OCI-LY7 (cell line): ENCODE data around the gene SUPT20HL2. TPM values are rescaled to one million over a fixed set of nuclear protein-coding genes. Genes with fewer than 3 reads are reported as not detected.
"Not testable (repeated sequence)": the region's sequence is repeated elsewhere in the genome, so short reads cannot be mapped to it uniquely, and the experiment has no call there.

Experiments
- BruUV-seq: library from RNA; stranded (reverse); fragments of 400-500 nt; replicated peaks from 2 replicates; lab custom pipeline; 2021; lab: Mats Ljungman, UMichigan
- CTCF ChIA-PET: fragments of 300-600 bp; sonication (Branson Sonifier 250); formaldehyde crosslinking; loops from one replicate; lab custom pipeline; 2022; ENCODE audit warnings: antibody characterized with exemption; ENCODE audit not compliant: unreplicated experiment; lab: Charles Lee
- POLR2A ChIA-PET: fragments of 300-600 bp; sonication (Branson Sonifier 250); formaldehyde crosslinking; loops from one replicate; lab custom pipeline; 2022; ENCODE audit warnings: antibody characterized with exemption; lab: Charles Lee
- DNase-seq: peaks from one replicate; pipeline ENCODE4 v3.0.0-alpha.2; 2015; ENCODE audit warnings: low spot score
- H2AFZ ChIP-seq: fragments of 200-600 bp; sonication (generic), shearing (Covaris generic); 2 replicates; pipeline ENCODE4 v1.6.1; 2014; ENCODE audit warnings: mild to moderate bottlenecking, antibody characterized with exemption, low read length, moderate library complexity
- H3K27ac ChIP-seq: fragments of 200-600 bp; sonication (generic); 2 replicates; pipeline ENCODE4 v1.5.1; 2014; ENCODE audit warnings: mixed run types, low read depth, mild to moderate bottlenecking, moderate library complexity, low read length, inconsistent platforms; ENCODE audit not compliant: poor library complexity, severe bottlenecking
- H3K36me3 ChIP-seq: fragments of 200-600 bp; sonication (generic); 2 replicates; pipeline ENCODE4 v1.6.1; 2014; ENCODE audit warnings: mild to moderate bottlenecking, antibody characterized with exemption, low read length, moderate library complexity, mixed read lengths; ENCODE audit not compliant: insufficient read depth
- H3K4me1 ChIP-seq: fragments of 200-600 bp; sonication (generic); 2 replicates; pipeline ENCODE4 v1.5.1; 2014; ENCODE audit warnings: mild to moderate bottlenecking, low read length; ENCODE audit not compliant: insufficient read depth, poor library complexity, severe bottlenecking
- H3K4me2 ChIP-seq: fragments of 200-600 bp; sonication (generic); 2 replicates; pipeline ENCODE4 v1.6.1; 2014; ENCODE audit warnings: mild to moderate bottlenecking, low read length
- H3K4me3 ChIP-seq: fragments of 200-600 bp; sonication (generic); 2 replicates; pipeline ENCODE4 v1.5.1; 2014; ENCODE audit warnings: mild to moderate bottlenecking, low read depth, low read length; ENCODE audit not compliant: poor library complexity, severe bottlenecking
- H3K79me2 ChIP-seq: fragments of 200-600 bp; sonication (generic); 2 replicates; pipeline ENCODE4 v1.6.1; 2016; ENCODE audit warnings: low read depth, mild to moderate bottlenecking, low read length, moderate library complexity, mixed read lengths; ENCODE audit not compliant: insufficient read depth
- H3K9me2 ChIP-seq: fragments of 200-600 bp; sonication (generic); 2 replicates; pipeline ENCODE4 v1.6.1; 2016; ENCODE audit warnings: mild to moderate bottlenecking, low read length, mixed read lengths; ENCODE audit not compliant: insufficient read depth
- H3K9me3 ChIP-seq: fragments of 200-600 bp; sonication (generic); 2 replicates; pipeline ENCODE4 v1.6.1; 2014; ENCODE audit warnings: mild to moderate bottlenecking, mixed run types, low read length, mixed read lengths
- H4K20me1 ChIP-seq: fragments of 200-600 bp; sonication (generic); 2 replicates; pipeline ENCODE4 v1.6.1; 2014; ENCODE audit warnings: mild to moderate bottlenecking, antibody characterized with exemption, low read length, moderate library complexity, mixed read lengths; ENCODE audit not compliant: insufficient read depth
- EZH2phosphoT487 ChIP-seq: fragments of 200-600 bp; sonication (generic); IDR thresholded peaks from 2 replicates; pipeline ENCODE4 v1.6.1; 2018; ENCODE audit warnings: low read depth, borderline replicate concordance, mild to moderate bottlenecking, mixed run types, antibody characterized with exemption, low read length, moderate library complexity, mixed read lengths
- intact Hi-C: fragments of 100-400 bp; cut with micrococcal nuclease; formaldehyde crosslinking; loops from one replicate; pipeline ENCODE4 v1.10.0; 2022; ENCODE audit not compliant: unreplicated experiment
- total RNA-seq, 2 experiments: library from RNA; depleted of rRNA in 1 of 2; stranded (reverse); fragments of >200 nt in 1 of 2; shearing (Covaris generic) in 1 of 2; gene quantifications; 2 replicates each; pipeline ENCODE4 v1.2.3, GENCODE V29; 2014 to 2022
- TF ChIP-seq, protein P1 (sequence below): fragments of 200-600 bp; sonication (generic); conservative IDR thresholded peaks from 2 replicates; pipeline ENCODE4 v1.5.1; 2014; ENCODE audit warnings: mild to moderate bottlenecking, antibody characterized with exemption, low read length, moderate library complexity, mixed read lengths

Gene SUPT20HL2
- total RNA-seq, 2 experiments from 2014 or later: not detected

DNA sequence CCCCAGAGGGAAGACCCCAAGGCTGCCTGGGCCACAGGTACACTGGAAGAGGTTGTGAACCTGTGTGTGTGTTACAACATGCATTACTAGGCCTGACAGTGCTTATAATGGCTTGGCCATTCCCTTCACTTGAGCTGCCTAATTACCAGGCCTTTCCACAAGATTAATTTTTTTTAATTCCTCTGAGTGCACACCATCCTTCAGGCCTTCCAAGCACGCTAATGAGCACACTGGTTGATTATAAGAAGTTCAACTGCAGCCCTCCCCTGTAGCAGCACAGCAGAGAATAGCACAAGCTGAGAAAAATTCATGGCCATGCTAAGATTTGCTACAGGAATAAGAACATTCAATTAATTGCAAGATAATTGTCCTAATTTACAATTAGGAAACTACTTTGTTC is 2.2 kb upstream of the SUPT20HL2 start:
- BruUV-seq: no TSS peak
- H3K4me2 ChIP-seq: no peak overlapping the region
- CTCF ChIA-PET: no interaction called here
- H3K36me3 ChIP-seq: no peaks in the 10 kb centered on the region
- no peak overlapping the region for H3K4me3 ChIP-seq
- H3K4me1 ChIP-seq: no peaks in the 10 kb centered on the region
- TF ChIP-seq EZH2phosphoT487: no peak
- TF ChIP-seq, protein P1, sequence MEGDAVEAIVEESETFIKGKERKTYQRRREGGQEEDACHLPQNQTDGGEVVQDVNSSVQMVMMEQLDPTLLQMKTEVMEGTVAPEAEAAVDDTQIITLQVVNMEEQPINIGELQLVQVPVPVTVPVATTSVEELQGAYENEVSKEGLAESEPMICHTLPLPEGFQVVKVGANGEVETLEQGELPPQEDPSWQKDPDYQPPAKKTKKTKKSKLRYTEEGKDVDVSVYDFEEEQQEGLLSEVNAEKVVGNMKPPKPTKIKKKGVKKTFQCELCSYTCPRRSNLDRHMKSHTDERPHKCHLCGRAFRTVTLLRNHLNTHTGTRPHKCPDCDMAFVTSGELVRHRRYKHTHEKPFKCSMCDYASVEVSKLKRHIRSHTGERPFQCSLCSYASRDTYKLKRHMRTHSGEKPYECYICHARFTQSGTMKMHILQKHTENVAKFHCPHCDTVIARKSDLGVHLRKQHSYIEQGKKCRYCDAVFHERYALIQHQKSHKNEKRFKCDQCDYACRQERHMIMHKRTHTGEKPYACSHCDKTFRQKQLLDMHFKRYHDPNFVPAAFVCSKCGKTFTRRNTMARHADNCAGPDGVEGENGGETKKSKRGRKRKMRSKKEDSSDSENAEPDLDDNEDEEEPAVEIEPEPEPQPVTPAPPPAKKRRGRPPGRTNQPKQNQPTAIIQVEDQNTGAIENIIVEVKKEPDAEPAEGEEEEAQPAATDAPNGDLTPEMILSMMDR: no peak
- H4K20me1 ChIP-seq: no peaks in the 10 kb centered on the region
- H3K9me3 ChIP-seq: no peaks in the 10 kb centered on the region
- H3K9me2 ChIP-seq: no peaks in the 10 kb centered on the region
- POLR2A ChIA-PET: interaction anchor here (0.7 kb wide), 1 partner anchor 287 kb away, joined by 4 read pairs; no protein-coding TSS in a partner anchor
- H3K79me2 ChIP-seq: no peaks in the 10 kb centered on the region
- no peak overlapping the region for H3K27ac ChIP-seq
- no peak overlapping the region for H2AFZ ChIP-seq
- no peak for DNase-seq
- intact Hi-C loops: no loop called here

DNA sequence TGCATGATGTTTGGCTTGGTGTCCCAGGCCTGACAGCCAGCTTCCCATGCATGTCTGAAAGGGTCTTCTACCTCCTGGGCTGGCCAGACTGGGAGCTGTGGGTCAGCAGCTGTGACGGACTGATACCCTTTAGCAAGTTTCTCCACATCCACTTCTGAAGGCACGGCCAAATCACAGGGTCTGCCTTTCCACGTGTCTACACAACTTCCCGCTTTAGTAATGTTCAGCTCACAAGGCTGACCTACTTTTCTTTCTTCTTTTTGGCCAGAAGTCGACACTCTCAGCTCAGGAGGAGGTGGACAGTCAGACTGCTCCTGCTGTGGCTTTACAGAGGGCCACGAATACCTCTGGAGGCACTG is 1.6 kb downstream of the SUPT20HL2 start:
- intact Hi-C loops, DNase-seq, H3K4me3 ChIP-seq, H3K79me2 ChIP-seq, BruUV-seq, CTCF ChIA-PET, POLR2A ChIA-PET, H3K9me2 ChIP-seq, H3K4me1 ChIP-seq, H2AFZ ChIP-seq, H4K20me1 ChIP-seq, H3K27ac ChIP-seq, H3K4me2 ChIP-seq, H3K9me3 ChIP-seq, H3K36me3 ChIP-seq: not testable (repeated sequence)

DNA sequence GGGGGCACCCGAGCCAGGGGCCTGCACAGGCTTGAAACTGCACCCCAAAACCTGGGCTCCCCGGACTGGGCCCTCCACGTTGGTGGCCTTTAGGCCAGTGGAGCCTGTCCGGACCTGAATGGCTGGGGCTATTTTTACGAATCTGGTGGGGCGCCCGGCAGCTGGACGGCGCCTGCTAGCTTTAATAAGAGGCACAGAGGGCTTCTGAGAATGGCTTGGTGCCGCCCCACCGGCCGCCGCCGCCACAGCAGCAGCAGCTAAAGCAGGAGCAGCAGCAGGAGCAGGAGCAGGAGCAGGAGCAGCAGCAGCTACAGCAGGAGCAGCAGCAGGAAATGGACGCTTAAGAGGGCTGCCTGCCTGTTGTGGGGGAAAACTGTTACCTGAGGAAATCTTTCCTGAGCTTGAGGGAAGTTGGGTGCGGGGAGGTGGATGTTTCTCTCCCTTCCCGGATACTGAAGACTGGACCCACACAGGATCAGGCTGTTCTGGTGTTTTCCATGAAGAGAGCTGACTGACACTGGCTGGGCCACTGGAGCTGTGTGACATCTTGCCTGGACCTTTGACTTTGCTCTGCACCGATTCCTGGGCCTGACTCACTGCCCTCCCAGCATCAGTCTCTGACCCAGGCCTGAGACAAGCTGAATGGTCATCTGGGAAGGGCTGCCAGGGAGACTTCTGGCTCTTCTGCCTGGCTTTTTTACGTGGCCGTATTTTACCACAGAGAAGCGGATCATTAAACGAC is 2.2 kb downstream of the SUPT20HL2 start:
- H3K9me3 ChIP-seq, H3K79me2 ChIP-seq, H3K36me3 ChIP-seq, H3K4me3 ChIP-seq, H3K27ac ChIP-seq, BruUV-seq, H3K4me1 ChIP-seq, DNase-seq, H3K4me2 ChIP-seq, POLR2A ChIA-PET, CTCF ChIA-PET, H3K9me2 ChIP-seq, intact Hi-C loops, H2AFZ ChIP-seq, H4K20me1 ChIP-seq: not testable (repeated sequence)

DNA sequence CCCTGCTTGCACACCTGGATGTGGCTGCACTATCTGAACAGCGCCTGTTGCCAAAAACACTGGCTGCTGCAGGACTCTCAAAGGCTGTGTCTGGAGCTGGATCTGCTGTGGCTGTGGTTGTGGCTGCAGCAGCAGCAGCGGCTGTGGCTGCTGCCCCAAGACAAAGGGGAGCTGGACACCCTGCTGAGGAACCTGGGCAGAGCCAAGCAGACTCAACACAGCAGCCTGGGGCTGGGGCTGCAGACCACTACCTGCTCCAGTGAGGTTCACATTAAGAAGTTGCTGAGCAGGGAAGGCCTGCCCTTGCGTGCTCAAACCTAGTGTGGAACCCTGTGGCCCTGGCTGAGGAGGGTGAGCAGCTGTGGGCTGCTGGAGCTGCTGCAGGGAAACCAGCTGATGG is 3.0 kb downstream of the SUPT20HL2 start:
- H4K20me1 ChIP-seq, H2AFZ ChIP-seq, intact Hi-C loops, CTCF ChIA-PET, H3K27ac ChIP-seq, H3K9me3 ChIP-seq, H3K4me3 ChIP-seq, POLR2A ChIA-PET, H3K9me2 ChIP-seq, DNase-seq, H3K4me2 ChIP-seq, H3K79me2 ChIP-seq, H3K4me1 ChIP-seq, BruUV-seq, H3K36me3 ChIP-seq: not testable (repeated sequence)

DNA sequence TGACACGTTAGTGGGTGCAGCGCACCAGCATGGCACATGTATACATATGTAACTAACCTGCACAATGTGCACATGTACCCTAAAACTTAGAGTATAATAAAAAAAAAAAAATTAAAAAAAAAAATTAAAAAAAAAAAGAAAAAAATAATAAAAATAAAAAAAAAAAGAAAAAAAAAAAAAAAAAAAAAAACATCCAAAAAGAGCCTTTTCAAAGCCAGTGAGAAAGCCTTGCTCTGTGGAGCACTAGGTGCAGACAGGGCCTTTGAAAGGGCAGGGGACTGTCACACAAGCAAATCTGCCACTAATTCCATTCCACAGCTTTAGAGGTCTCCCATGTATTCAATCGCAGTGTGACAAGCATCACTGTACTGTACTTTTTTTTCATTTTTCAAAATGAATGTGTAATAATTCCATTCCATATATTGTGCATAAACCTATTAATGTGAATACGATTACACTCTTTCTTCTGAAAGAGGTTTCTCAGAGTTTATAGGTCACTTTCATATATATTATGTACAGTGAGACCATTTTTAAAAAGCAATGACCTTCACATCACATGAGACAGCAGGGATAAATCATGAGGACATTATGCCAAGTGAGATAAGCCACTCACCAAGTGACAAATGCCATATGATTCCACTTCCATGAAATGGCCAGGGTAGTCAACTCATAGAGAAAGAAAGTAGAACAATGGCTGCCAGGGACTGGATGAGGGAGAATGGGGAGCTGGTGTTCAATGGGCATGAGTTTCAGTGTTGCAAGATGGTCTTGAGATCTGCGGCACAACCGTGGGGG is 4.1 kb downstream of the SUPT20HL2 start:
- H3K27ac ChIP-seq, CTCF ChIA-PET, H2AFZ ChIP-seq, intact Hi-C loops, H4K20me1 ChIP-seq, H3K9me2 ChIP-seq, BruUV-seq, H3K4me1 ChIP-seq, H3K79me2 ChIP-seq, DNase-seq, H3K4me2 ChIP-seq, H3K36me3 ChIP-seq, H3K4me3 ChIP-seq, POLR2A ChIA-PET, H3K9me3 ChIP-seq: not testable (repeated sequence)
